SK-N-MC (cell line): ENCODE measurements around the gene CLUH.

Experiments used
- DNase-seq: peaks from one replicate; pipeline ENCODE4 v3.0.0-alpha.2; 2011; ENCODE audit warnings: low read depth, low spot score
- H3K27ac ChIP-seq: fragments of 200-600 bp; sonication (generic); 2 replicates; pipeline ENCODE4 v1.5.1; 2016; ENCODE audit warnings: mixed run types
- H3K36me3 ChIP-seq: fragments of 200-600 bp; sonication (generic); 2 replicates; pipeline ENCODE4 v1.6.1; 2017; ENCODE audit warnings: antibody characterized with exemption, low read length, mixed read lengths; ENCODE audit not compliant: insufficient read depth
- H3K4me3 ChIP-seq: fragments of 200-600 bp; sonication (generic); 2 replicates; pipeline ENCODE4 v1.5.1; 2016
- H3K9ac ChIP-seq: fragments of 200-600 bp; sonication (generic); 2 replicates; pipeline ENCODE4 v1.8.0; 2017; ENCODE audit warnings: mixed run types, mixed read lengths; ENCODE audit not compliant: insufficient read length
- H3K9me3 ChIP-seq: fragments of 200-600 bp; sonication (generic); 2 replicates; pipeline ENCODE4 v1.6.1; 2017; ENCODE audit warnings: low read depth, mild to moderate bottlenecking, antibody characterized with exemption, low read length, moderate library complexity, mixed read lengths
- EZH2 ChIP-seq: fragments of 200-600 bp; sonication (generic); IDR thresholded peaks from one replicate; pipeline ENCODE4 v1.6.1; 2017; ENCODE audit warnings: antibody characterized with exemption
- FOXP2 ChIP-seq: optimal IDR thresholded peaks from 2 replicates; pipeline ENCODE3; 2011; ENCODE audit warnings: mild to moderate bottlenecking, moderate library complexity; ENCODE audit not compliant: insufficient read depth; ENCODE audit errors: extremely low read length, control extremely low read depth
- POLR2AphosphoS5 ChIP-seq: IDR thresholded peaks from 2 replicates; pipeline ENCODE4 v1.6.1; 2012; ENCODE audit warnings: mild to moderate bottlenecking, low read depth, low read length, borderline replicate concordance

CLUH gene

GRCh38 chr17:2694381-2695242 lies 17.0 kb downstream of the CLUH start:
- Histone ChIP-seq H3K4me3 (no peak overlapping the region), H3K27ac (no peak overlapping the region), H3K36me3 (peaks cover 46% of the 10 kb centered on the region), H3K9me3 (no peaks in the 10 kb centered on the region), H3K9ac (no peak overlapping the region)
- TF ChIP-seq FOXP2 (no peak), EZH2 (no peak)
- DNase-seq, result no peak

GRCh38 chr17:2693561-2694380 lies 17.8 kb downstream of the CLUH start:
- no peak overlapping the region for H3K9ac ChIP-seq
- peaks cover 40% of the 10 kb centered on the region for H3K36me3 ChIP-seq
- no peak overlapping the region for H3K4me3 ChIP-seq
- no peak for DNase-seq
- no peaks in the 10 kb centered on the region for H3K9me3 ChIP-seq
- TF ChIP-seq POLR2AphosphoS5 (no peak), FOXP2 (no peak), EZH2 (no peak)
- no peak overlapping the region for H3K27ac ChIP-seq

GRCh38 chr17:2692781-2693135 lies 18.8 kb downstream of the CLUH start:
- no peak for TF ChIP-seq POLR2AphosphoS5
- no peak for TF ChIP-seq FOXP2
- no peak for TF ChIP-seq EZH2
- no peak overlapping the region for H3K27ac ChIP-seq
- DNase-seq, result no peak
- H3K4me3 ChIP-seq, result no peak overlapping the region
- no peak overlapping the region for H3K9ac ChIP-seq
- no peaks in the 10 kb centered on the region for H3K9me3 ChIP-seq
- peaks cover 30% of the 10 kb centered on the region; the same call in 1 of the 2 replicates for H3K36me3 ChIP-seq

GRCh38 chr17:2691965-2692780 lies 19.4 kb downstream of the CLUH start:
- Histone ChIP-seq H3K36me3 (peaks cover 25% of the 10 kb centered on the region; the same call in 1 of the 2 replicates), H3K27ac (no peak overlapping the region), H3K9me3 (no peaks in the 10 kb centered on the region), H3K9ac (no peak overlapping the region), H3K4me3 (no peak overlapping the region)
- no peak for DNase-seq
- no peak for TF ChIP-seq FOXP2
- TF ChIP-seq POLR2AphosphoS5, result no peak
- no peak for TF ChIP-seq EZH2

GRCh38 chr17:2691069-2691871 lies 20.3 kb downstream of the CLUH start:
- Histone ChIP-seq H3K9ac (no peak overlapping the region), H3K36me3 (peaks cover 21% of the 10 kb centered on the region; the same call in 1 of the 2 replicates), H3K4me3 (no peak overlapping the region), H3K27ac (no peak overlapping the region), H3K9me3 (no peaks in the 10 kb centered on the region)
- TF ChIP-seq FOXP2 (no peak), POLR2AphosphoS5 (no peak), EZH2 (no peak)
- DNase-seq, result no peak

- DNase-seq, result no peak
- H3K9me3 ChIP-seq, result no peaks in the 10 kb centered on the region
Measured at GRCh38 chr17:2690165-2691068, 21.1 kb downstream of the CLUH start.

More at GRCh38 chr17:2690165-2691068, 21.1 kb downstream of the CLUH start:
- H3K9ac ChIP-seq, result no peak overlapping the region
- no peak overlapping the region for H3K4me3 ChIP-seq
- peaks cover 20% of the 10 kb centered on the region; the same call in 1 of the 2 replicates for H3K36me3 ChIP-seq
- no peak for TF ChIP-seq FOXP2
- no peak for TF ChIP-seq POLR2AphosphoS5
- no peak for TF ChIP-seq EZH2
- no peak overlapping the region for H3K27ac ChIP-seq
